HG03520 (cell line): ENCODE measurements around the gene SLC25A26.
"Not testable (repeated sequence)": the region's sequence is repeated elsewhere in the genome, so short reads cannot be mapped to it uniquely, and the experiment has no call there.

Experiments
- ATAC-seq: cut with Tn5 transposase; IDR thresholded peaks from one replicate; pipeline ENCODE4 v1.9.1; 2021; ENCODE audit warnings: mild to moderate bottlenecking, moderate library complexity; ENCODE audit not compliant: unreplicated experiment

The SLC25A26 gene

GRCh38 chr3:66267031-66267430, 46.2 kb downstream of the SLC25A26 start:
- ATAC-seq, result no peak

GRCh38 chr3:66267906-66268305, 47.1 kb downstream of the SLC25A26 start:
- no peak for ATAC-seq

- no peak for ATAC-seq
Measured at GRCh38 chr3:66268864-66269263, 48.1 kb downstream of the SLC25A26 start.

DNA sequence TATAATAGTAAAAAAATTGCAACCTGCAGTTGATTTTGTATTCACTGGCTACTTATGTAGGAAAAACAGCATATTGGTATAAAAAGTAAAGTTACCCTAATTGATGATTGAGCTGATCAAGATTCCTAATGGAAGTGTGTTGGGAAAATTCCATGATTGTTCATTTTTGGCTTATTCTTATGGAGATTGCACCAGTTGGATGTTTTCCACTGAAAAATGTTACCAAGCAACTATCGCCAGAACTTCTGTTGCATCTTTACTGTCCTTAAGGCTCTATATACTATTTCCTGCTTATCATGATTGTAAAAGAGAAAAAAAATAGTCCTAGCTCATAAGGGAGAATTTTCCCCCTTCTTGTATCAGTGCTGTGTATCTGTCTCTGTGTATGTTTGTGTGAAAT, 48.6 kb downstream of the SLC25A26 start:
- ATAC-seq, result no peak

GRCh38 chr3:66270288-66270687, 49.5 kb downstream of the SLC25A26 start:
- ATAC-seq, result no peak

- no peak for ATAC-seq
Measured at GRCh38 chr3:66270701-66271100, 49.9 kb downstream of the SLC25A26 start.

DNA sequence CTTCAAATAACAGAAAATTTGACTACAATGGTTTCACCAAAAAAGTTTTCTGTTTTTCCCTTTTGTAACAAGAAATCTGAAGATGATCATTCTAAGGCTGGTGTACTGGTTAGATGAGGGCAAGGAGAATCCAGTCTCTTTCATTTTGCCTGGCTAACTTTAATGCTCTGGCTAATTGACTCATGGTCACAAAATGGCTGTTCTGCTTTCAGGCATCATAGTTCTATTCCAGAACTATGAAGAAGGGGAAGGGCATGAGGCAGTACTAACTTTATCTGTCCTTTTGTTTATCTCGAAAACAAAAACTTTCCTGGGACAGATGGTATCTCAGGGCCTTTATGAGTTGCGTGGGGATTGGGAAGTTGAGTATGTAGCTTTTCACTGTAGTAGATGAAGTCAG, 50.4 kb downstream of the SLC25A26 start:
- ATAC-seq, result no peak

- no peak for ATAC-seq
Measured at GRCh38 chr3:66272016-66272415, 51.2 kb downstream of the SLC25A26 start.

- ATAC-seq, result not testable (repeated sequence)
Measured at GRCh38 chr3:66274837-66275236, 54.0 kb downstream of the SLC25A26 start.

GRCh38 chr3:66276705-66277274, 56.0 kb downstream of the SLC25A26 start:
- no peak for ATAC-seq

- no peak for ATAC-seq
Measured at GRCh38 chr3:66279168-66279567, 58.4 kb downstream of the SLC25A26 start.

DNA sequence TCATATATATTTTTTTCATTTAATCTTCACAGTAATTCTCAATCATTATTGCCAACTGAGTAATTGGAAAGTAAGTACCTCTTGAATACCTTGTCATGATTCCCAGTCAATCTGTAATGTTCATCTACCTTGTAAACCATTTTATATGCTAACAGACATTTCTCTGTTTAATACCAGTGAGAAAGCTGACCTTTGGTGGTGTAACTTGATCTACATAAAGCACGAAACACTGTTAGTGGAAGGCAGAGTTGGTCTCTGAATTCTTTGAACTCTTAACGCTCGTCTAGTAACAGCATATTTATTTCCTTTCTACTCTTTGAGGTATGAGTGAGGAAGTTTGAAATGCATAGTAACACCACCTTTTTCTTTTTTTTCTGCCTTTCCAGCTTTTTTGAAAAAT, 59.5 kb downstream of the SLC25A26 start:
- no peak for ATAC-seq

DNA sequence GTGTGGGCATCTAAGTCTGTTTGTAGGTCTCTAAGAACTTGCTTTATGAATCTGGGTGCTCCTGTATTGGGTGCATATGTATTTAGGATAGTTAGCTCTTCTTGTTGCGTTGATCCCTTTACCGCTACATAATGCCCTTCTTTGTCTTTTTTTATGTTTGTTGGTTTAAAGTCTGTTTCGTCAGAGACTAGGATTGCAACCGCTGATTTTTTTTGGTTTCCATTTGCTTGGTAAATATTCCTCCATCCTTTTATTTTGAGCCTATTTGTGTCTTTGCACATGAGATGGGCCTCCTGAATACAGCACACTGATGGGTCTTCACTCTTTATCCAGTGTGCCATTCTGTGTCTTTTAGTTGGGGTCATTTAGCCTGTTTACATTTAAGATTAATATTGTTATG, 71.1 kb downstream of the SLC25A26 start:
- ATAC-seq, result not testable (repeated sequence)

GRCh38 chr3:66297260-66297873, 76.6 kb downstream of the SLC25A26 start:
- no peak for ATAC-seq

DNA sequence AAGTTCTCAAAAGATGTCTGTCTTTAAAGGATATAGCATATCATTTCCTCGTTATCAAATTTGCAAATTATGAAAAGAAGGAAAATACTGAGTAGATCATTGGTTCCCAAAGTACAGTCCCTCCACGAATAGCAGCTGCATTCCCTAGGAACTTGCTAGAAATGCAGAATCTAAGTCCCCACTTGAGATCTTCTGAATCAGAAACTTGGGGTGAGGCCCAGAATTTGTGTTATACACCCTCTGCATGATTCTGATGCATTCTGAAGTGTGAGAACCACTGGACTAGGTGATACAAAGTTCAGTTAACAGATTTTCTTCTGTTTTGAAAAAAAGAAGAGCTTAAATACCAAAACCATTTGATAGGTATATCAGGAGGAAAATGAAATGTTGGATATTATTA, 77.1 kb downstream of the SLC25A26 start:
- no peak for ATAC-seq

DNA sequence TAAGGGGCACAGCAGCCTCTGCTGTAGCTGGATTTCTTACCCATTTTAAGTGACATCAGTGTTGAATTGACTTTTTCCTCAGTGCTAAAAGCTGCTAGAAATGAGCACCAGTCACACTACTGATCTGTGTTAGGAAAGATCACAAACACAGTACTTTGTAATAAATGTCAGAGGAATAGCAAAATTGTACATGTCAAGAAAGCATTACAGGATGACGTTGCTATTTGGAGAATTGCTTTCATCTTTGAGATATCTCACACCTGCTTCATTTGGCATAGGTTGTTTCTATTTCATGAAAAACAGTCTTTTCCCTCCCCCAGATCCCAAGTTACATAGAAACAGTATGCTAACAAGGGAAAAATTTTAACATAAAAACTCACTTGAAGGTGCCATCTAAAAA, 77.8 kb downstream of the SLC25A26 start:
- ATAC-seq, result no peak

- ATAC-seq, result not testable (repeated sequence)
Measured at GRCh38 chr3:66299085-66299484, 78.3 kb downstream of the SLC25A26 start.

DNA sequence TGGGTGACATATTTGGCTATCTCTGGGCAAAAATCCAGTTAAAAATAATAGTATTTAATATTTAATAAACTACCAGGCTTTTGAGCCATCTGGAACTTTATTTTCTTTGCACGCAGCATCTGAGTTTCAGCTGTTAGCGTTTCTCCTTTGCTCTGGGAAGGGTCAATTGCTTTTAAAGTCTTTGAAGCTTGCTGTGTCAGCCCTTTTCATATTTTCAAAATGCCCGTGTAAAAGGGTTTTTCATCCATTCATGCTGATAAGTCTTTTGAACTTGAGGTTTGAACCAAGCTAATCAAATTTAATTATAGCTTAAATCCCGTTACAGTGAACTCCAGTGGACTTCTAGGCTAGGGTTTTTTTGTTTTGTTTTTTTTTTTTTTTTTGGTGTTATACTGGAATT, 79.1 kb downstream of the SLC25A26 start:
- ATAC-seq, result no peak

- ATAC-seq, result no peak
Measured at GRCh38 chr3:66302288-66302687, 81.5 kb downstream of the SLC25A26 start.

DNA sequence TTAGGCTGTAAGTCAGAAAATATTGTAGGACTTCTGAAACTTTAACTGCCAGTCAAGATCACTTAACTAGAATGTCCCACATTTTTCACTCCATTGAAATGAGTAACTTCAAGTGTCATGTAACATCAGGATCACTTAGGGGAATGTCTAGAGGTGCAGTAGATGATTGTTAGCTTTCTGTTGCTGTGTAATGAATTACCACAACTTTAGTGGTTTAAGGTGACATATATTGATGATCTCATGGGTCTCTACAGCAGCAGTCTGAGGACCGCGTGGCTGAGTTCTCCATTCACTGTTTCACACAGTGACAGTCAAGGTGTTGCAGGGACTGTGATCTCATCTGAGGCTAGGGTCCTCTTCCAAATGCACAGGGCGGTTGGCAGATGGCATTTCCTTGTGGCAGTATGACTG, 82.7 kb downstream of the SLC25A26 start:
- peak; percentile 44 for ATAC-seq

DNA sequence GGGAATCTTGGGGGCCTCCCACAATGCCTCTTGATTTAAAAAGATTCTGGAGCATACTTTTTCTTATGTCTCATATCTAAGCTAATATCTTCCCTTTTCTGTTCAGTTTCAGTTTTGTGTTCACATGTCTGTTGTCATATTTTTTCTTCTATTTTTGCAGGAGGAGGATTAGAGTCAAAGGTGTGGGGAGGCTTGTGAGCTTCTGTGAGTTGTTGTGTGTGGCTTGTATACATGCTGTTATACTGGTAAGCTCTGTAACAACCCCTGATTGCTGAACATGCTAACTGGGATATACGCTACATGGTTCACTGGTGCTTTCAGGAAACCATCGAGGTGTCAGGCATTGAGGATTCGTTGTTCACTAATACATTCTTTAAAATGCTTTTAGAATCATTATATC, 83.5 kb downstream of the SLC25A26 start:
- no peak for ATAC-seq

- ATAC-seq, result not testable (repeated sequence)
Measured at GRCh38 chr3:66306086-66306485, 85.3 kb downstream of the SLC25A26 start.

DNA sequence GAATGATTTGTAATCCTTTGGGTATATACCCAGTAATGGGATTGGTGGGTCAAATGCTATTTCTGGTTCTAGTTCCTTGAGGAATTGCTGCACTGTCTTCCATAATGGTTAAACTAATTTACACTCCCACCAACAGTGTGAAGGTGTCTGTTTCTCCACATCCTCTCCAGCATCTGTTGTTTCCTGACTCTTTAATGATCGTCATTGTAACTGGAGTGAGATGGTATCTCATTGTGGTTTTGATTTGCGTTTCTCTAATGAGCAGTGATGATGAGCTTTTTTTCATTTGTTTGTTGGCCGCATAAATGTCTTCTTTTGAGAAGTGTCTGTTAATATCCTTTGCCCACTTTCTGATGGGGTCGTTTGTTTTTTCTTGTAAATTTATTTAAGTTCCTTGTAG, 86.2 kb downstream of the SLC25A26 start:
- ATAC-seq, result not testable (repeated sequence)
